Fibroblast of skin of right biceps (primary cell): Measurements from ENCODE around the gene EZH2.

Experiments used
- DNase-seq: peaks from one replicate; pipeline ENCODE4 v3.0.0-alpha.2; 2013

Gene EZH2

DNA sequence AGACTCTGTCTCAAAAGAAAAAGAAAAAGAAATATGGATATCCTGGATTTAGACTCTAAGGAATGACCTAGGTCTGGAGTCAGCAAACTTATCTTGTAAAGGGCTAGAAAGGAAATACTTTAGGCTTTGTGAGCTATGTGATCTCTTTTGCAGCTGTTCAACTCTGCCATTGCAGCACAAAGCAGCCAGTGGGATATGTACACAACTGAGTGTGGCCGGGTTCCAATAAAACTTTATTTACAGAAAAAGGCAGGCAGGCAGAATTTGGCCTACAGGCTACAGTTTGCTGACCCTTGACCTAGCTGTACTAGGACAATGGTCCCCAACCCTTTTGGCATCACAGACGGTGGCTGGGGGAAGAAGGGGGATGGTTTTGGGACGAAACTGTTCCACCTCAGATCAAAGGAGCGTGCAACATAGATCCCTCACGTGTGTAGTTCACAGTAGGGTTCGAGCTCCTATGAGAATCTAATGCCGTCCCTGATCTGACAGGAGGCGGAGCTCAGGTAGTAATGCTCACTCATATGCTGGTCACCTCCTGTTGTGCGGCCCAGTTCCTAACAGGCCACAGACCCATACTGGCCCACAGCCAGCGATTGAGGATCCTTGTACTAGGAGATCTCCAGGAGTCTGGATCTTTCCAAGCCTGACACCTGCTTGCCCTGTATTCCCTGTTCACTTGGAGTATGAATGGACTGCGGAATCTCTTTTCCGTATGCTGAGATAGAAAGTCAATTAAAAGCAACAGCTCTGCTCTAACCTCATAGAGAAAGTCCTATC, 122.4 kb downstream of the EZH2 start:
- no peak for DNase-seq
